T-cell (primary cell): ENCODE results near the gene HDAC9. TPM values are rescaled to one million over a fixed set of nuclear protein-coding genes. Genes with fewer than 3 reads are reported as not detected.
"Not testable (repeated sequence)": the region's sequence is repeated elsewhere in the genome, so short reads cannot be mapped to it uniquely, and the experiment has no call there.

Experiments used
- ATAC-seq, 4 experiments: fragments of 200-7000 bp in 3 of 4; fragments of 150-1000 bp in 1 of 4; cut with Tn5 transposase; replicated peaks in 1 of 4; 1 replicate in 3 of 4; 2 replicates in 1 of 4; pipeline ENCODE4 v1.10.0; 2021; ENCODE audit warnings: moderate library complexity in 3 of 4, mild to moderate bottlenecking in 2 of 4, moderate number of reproducible peaks in 1 of 4
- CTCF ChIA-PET, 2 donors: fragments of 300-600 bp; sonication (Branson Sonifier 250); formaldehyde crosslinking; loops; one replicate each; lab custom pipeline; 2022; ENCODE audit warnings: antibody characterized with exemption in 2 of 2; lab: Charles Lee
- POLR2A ChIA-PET, 2 donors: fragments of 300-600 bp; sonication (Branson Sonifier 250); formaldehyde crosslinking; loops; one replicate each; lab custom pipeline; 2022; ENCODE audit warnings: antibody characterized with exemption in 2 of 2; lab: Charles Lee
- DNase-seq, 35 experiments: peaks; one replicate each; pipeline versions ENCODE4 v3.0.0 to v3.0.0-alpha.2; 2013 to 2023
- H3K27ac ChIP-seq: one replicate; pipeline ENCODE4 v1.5.1; 2013; ENCODE audit warnings: low read length
- H3K27me3 ChIP-seq, 2 experiments: replicated peaks in 1 of 2; 1 replicate in 1 of 2; 2 replicates in 1 of 2; pipeline versions ENCODE4 v1.6.1 to v1.7.0; 2013; ENCODE audit warnings: low read length in 1 of 2, mixed read lengths in 1 of 2; ENCODE audit not compliant: control insufficient read depth in 2 of 2, insufficient read depth in 2 of 2; ENCODE audit errors: extremely low read depth in 1 of 2
- H3K36me3 ChIP-seq, 2 donors: 1 replicate in 1 of 2; 2 replicates in 1 of 2; pipeline versions ENCODE4 v1.6.1 to v1.7.0; 2013; ENCODE audit warnings: low read length in 1 of 2; ENCODE audit not compliant: control insufficient read depth in 2 of 2, insufficient read depth in 1 of 2; ENCODE audit errors: extremely low read depth in 1 of 2
- H3K4me1 ChIP-seq, 2 experiments: 1 replicate in 1 of 2; 2 replicates in 1 of 2; pipeline versions ENCODE4 v1.6.1 to v1.7.0; 2013; ENCODE audit warnings: low read length in 2 of 2, mixed read lengths in 1 of 2; ENCODE audit not compliant: insufficient read depth in 2 of 2, control insufficient read depth in 1 of 2; ENCODE audit errors: extremely low read depth in 1 of 2
- H3K4me3 ChIP-seq, 2 donors: 1 replicate in 1 of 2; 2 replicates in 1 of 2; pipeline versions ENCODE4 v1.5.1 to v1.7.0; 2013; ENCODE audit warnings: mild to moderate bottlenecking in 2 of 2, low read length in 1 of 2, moderate library complexity in 1 of 2; ENCODE audit not compliant: control insufficient read depth in 1 of 2; ENCODE audit errors: extremely low read depth in 1 of 2
- H3K9me3 ChIP-seq: 2 replicates; pipeline ENCODE4 v1.7.0; 2013
- H3K27ac Mint-ChIP-seq, 2 donors: one replicate each; pipeline ENCODE4 v1.8.0; 2020 to 2021; ENCODE audit warnings: mild to moderate bottlenecking in 2 of 2, mixed read lengths in 2 of 2
- H3K27me3 Mint-ChIP-seq, 2 donors: one replicate each; pipeline ENCODE4 v1.8.0; 2021 to 2022; ENCODE audit warnings: mixed read lengths in 2 of 2
- H3K36me3 Mint-ChIP-seq: one replicate; pipeline ENCODE4 v1.8.0; 2021; ENCODE audit warnings: mixed read lengths
- H3K4me1 Mint-ChIP-seq, 3 donors: one replicate each; pipeline ENCODE4 v1.8.0; 2020 to 2022; ENCODE audit warnings: mixed read lengths in 3 of 3, mild to moderate bottlenecking in 1 of 3
- H3K4me3 Mint-ChIP-seq, 3 donors: one replicate each; pipeline ENCODE4 v1.8.0; 2020 to 2022; ENCODE audit warnings: mild to moderate bottlenecking in 3 of 3, mixed read lengths in 3 of 3, moderate library complexity in 3 of 3
- H3K9me3 Mint-ChIP-seq, 3 donors: one replicate each; pipeline ENCODE4 v1.8.0; 2020 to 2022; ENCODE audit warnings: mixed read lengths in 3 of 3
- WGBS: methylation state at CpG from one replicate; pipeline ENCODE4 v1.1.5; 2013; ENCODE audit warnings: missing lambda C conversion rate; ENCODE audit not compliant: insufficient coverage; 5-methylcytosine and 5-hydroxymethylcytosine counted together
- total RNA-seq, 35 experiments: library from RNA in 6 of 35; stranded (reverse) in 6 of 35; fragments of 120-200 nt in 1 of 35; gene quantifications; one replicate each; pipeline versions ENCODE4 v1.2.1 to v1.2.4 and lab custom pipeline; 2013 to 2026

Gene HDAC9
- total RNA-seq, 5 donors from 2014 or later (not counting 1 experiment from before 2014, with no cell fraction given): 2.8 to 6.7 (median 4.7) TPM

DNA sequence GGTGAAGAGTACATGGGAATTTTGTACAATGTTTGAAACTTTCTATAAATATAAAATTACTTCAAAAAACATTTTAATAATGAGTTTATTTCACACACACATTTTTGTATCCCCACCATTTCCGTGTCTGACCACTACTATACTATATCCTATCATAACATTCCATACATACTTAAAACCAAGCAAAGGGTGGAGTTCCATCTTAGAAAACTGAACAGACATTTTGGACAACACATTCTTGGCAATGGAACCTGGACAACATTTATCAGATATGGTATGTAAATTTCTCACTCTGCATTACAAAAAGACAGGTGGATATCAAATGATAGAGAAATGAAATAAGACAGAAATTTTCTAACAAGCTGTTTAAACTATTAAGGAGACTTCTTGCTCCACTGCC, 453.0 kb downstream of the HDAC9 start:
- no CpG with 5 or more reads among the region's 1 CpG for WGBS

GRCh38 chr7:18952846-18953245, 457.3 kb downstream of the HDAC9 start:
- ChIA-PET POLR2A (interaction anchor here in 1 of 2 donors (0.7 kb wide), 1 partner anchor 25 kb away, joined by 6 read pairs; no protein-coding TSS in a partner anchor), CTCF (interaction anchor here in 1 of 2 donors (0.7 kb wide), 1 partner anchor 14 kb away, joined by 4 read pairs; no protein-coding TSS in a partner anchor)
- H3K36me3 ChIP-seq: no peaks in the 10 kb centered on the region
- Mint-ChIP-seq H3K27ac (no peak overlapping the region), H3K27me3 (no peaks in the 10 kb centered on the region), H3K4me3 (no peak overlapping the region), H3K36me3 (no peaks in the 10 kb centered on the region), H3K9me3 (peaks cover 0 to 4% (median 0%) of the 10 kb centered on the region in 3 donors), H3K4me1 (no peaks in the 10 kb centered on the region)
- H3K9me3 ChIP-seq: no peaks in the 10 kb centered on the region
- 100% methylated on average over 1 of the region's 4 CpGs for WGBS
- H3K4me1 ChIP-seq: no peaks in the 10 kb centered on the region
- H3K27ac ChIP-seq: no peak overlapping the region
- ATAC-seq (no peak), DNase-seq (no peak)
- H3K4me3 ChIP-seq: no peak overlapping the region
- H3K27me3 ChIP-seq: no peaks in the 10 kb centered on the region

More for the DNA sequence above, 453.0 kb downstream of the HDAC9 start:
- DNase-seq (no peak), ATAC-seq (no peak)
- H3K9me3 ChIP-seq: no peaks in the 10 kb centered on the region
- no peaks in the 10 kb centered on the region for H3K4me1 Mint-ChIP-seq
- no peaks in the 10 kb centered on the region for H3K36me3 Mint-ChIP-seq
- H3K27ac Mint-ChIP-seq: no peak overlapping the region
- no peaks in the 10 kb centered on the region for H3K36me3 ChIP-seq
- no peak overlapping the region for H3K27ac ChIP-seq
- no peak overlapping the region for H3K4me3 ChIP-seq
- no peaks in the 10 kb centered on the region for H3K4me1 ChIP-seq
- no peaks in the 10 kb centered on the region for H3K27me3 ChIP-seq
- ChIA-PET CTCF (no interaction called here), POLR2A (no interaction called here)
- H3K27me3 Mint-ChIP-seq: no peaks in the 10 kb centered on the region
- H3K4me3 Mint-ChIP-seq: no peak overlapping the region
- H3K9me3 Mint-ChIP-seq: peaks cover 0 to 4% (median 3%) of the 10 kb centered on the region in 3 donors

DNA sequence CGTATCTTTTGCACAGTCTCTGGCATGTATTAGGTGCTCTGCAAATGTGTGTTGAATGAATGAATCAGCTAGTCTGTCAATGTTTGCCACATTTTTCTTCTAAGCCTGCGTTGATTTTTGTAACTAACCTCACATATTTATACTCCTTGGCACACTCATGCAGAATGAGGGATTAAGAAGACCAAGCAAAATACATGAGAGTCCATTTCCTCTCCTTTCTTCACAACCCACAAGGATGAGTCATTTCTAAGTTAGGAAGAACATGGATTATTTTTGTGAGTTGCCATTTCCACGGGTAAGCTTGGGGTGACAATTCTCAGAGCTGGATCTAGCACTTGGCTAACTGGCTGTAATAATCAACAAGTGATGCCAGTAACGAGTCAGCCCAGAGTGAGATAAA, 463.1 kb downstream of the HDAC9 start:
- Mint-ChIP-seq H3K4me3 (no peak overlapping the region), H3K4me1 (no peaks in the 10 kb centered on the region), H3K36me3 (no peaks in the 10 kb centered on the region), H3K27ac (no peak overlapping the region), H3K9me3 (peaks cover 0 to 10% (median 5%) of the 10 kb centered on the region in 3 donors), H3K27me3 (no peaks in the 10 kb centered on the region)
- no peaks in the 10 kb centered on the region for H3K9me3 ChIP-seq
- no peak for DNase-seq
- WGBS: no CpG with 5 or more reads among the region's 4 CpGs
- CTCF ChIA-PET: no interaction called here
- H3K27me3 ChIP-seq: no peaks in the 10 kb centered on the region
- POLR2A ChIA-PET: no interaction called here
- ATAC-seq: no peak
- H3K36me3 ChIP-seq: no peaks in the 10 kb centered on the region
- H3K27ac ChIP-seq: no peak overlapping the region
- no peaks in the 10 kb centered on the region for H3K4me1 ChIP-seq
- H3K4me3 ChIP-seq: no peak overlapping the region

DNA sequence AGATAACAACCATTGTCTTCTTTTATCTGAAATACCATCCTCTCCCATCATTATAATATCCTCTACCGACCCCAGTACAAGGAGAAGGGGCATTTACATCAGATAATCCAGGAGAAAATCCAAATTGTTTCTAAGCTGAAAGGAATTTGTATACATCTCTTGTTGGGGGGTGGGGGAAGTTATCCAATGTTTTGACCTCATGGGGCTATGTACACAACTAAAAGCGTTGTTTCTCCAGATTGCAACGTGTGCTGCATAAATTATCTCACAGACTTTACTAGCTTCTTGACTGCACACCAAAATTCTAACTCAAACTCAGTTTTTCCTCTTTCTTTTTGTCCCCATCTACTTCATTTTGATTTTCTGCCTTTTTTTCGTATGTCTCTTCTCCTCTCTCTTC, 465.2 kb downstream of the HDAC9 start:
- no peaks in the 10 kb centered on the region for H3K4me1 Mint-ChIP-seq
- H3K4me3 Mint-ChIP-seq: no peak overlapping the region
- H3K36me3 Mint-ChIP-seq: no peaks in the 10 kb centered on the region
- CTCF ChIA-PET: no interaction called here
- no peaks in the 10 kb centered on the region for H3K4me1 ChIP-seq
- WGBS: 55% methylated on average over 2 of the region's 4 CpGs
- DNase-seq: no peak
- ATAC-seq: no peak
- no peaks in the 10 kb centered on the region for H3K27me3 ChIP-seq
- peaks cover 3 to 18% (median 10%) of the 10 kb centered on the region in 3 donors for H3K9me3 Mint-ChIP-seq
- H3K36me3 ChIP-seq: no peaks in the 10 kb centered on the region
- no peaks in the 10 kb centered on the region for H3K9me3 ChIP-seq
- H3K27ac Mint-ChIP-seq: no peak overlapping the region
- H3K4me3 ChIP-seq: no peak overlapping the region
- H3K27ac ChIP-seq: no peak overlapping the region
- POLR2A ChIA-PET: no interaction called here
- H3K27me3 Mint-ChIP-seq: no peaks in the 10 kb centered on the region

DNA sequence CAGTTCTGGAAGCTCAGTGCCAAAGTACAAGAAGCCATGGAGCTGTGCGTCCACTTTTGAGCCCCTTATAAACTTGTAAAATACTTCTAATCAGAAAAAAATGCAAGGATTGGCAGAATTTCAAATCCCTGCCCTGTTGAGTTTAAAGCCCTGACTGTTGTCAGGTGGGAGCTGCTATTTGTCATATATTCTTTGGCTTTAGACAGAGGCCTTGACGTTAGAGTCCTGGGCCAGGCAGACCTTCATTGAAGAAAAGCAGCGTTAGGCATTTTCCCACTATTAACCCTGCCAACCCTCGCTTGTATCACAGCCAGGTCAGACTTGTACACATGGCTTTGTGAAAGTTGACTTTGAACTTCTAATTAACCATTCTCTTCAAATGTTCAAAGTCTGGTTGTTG, 466.5 kb downstream of the HDAC9 start:
- Histone ChIP-seq H3K27me3 (no peaks in the 10 kb centered on the region), H3K9me3 (no peaks in the 10 kb centered on the region), H3K4me3 (no peak overlapping the region), H3K27ac (no peak overlapping the region), H3K4me1 (no peaks in the 10 kb centered on the region), H3K36me3 (no peaks in the 10 kb centered on the region)
- Mint-ChIP-seq H3K36me3 (no peaks in the 10 kb centered on the region), H3K27me3 (no peaks in the 10 kb centered on the region), H3K27ac (no peak overlapping the region), H3K9me3 (peaks cover 6 to 18% (median 10%) of the 10 kb centered on the region in 3 donors), H3K4me3 (no peak overlapping the region), H3K4me1 (no peaks in the 10 kb centered on the region)
- ChIA-PET CTCF (no interaction called here), POLR2A (no interaction called here)
- DNase-seq (no peak), ATAC-seq (no peak)
- WGBS: 90% methylated on average over 2 of the region's 4 CpGs

DNA sequence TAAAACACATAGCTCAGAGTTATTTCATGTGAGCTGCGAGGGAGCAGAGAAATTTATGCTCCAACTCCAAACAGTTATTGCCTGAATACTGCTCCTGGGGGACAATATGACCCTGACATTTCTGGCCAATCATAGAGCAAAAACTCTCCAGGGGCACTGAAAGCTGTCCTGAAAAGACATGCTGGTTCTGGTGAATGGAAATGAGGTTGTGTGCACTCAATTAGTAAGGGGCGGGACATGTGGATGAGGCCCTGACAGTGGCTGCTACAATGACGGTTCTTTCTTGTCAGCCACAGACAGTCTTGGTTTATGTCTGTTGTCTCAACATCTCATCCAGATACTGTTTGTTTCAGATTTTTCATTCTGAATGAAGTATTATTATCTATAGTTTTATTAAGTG, 470.1 kb downstream of the HDAC9 start:
- Mint-ChIP-seq H3K9me3 (peaks cover 6 to 24% (median 21%) of the 10 kb centered on the region in 3 donors), H3K4me3 (no peak overlapping the region), H3K36me3 (no peaks in the 10 kb centered on the region), H3K27ac (no peak overlapping the region), H3K27me3 (no peaks in the 10 kb centered on the region), H3K4me1 (no peaks in the 10 kb centered on the region)
- CTCF ChIA-PET: no interaction called here
- no peak for DNase-seq
- Histone ChIP-seq H3K4me3 (no peak overlapping the region), H3K9me3 (no peaks in the 10 kb centered on the region), H3K4me1 (no peaks in the 10 kb centered on the region), H3K27ac (no peak overlapping the region), H3K36me3 (no peaks in the 10 kb centered on the region), H3K27me3 (no peaks in the 10 kb centered on the region)
- POLR2A ChIA-PET: no interaction called here
- no peak for ATAC-seq
- no CpG with 5 or more reads among the region's 3 CpGs for WGBS

- H3K36me3 Mint-ChIP-seq, H3K36me3 ChIP-seq, H3K27me3 Mint-ChIP-seq, DNase-seq, H3K4me1 ChIP-seq, H3K27ac ChIP-seq, H3K4me3 ChIP-seq, H3K27me3 ChIP-seq, POLR2A ChIA-PET, H3K4me1 Mint-ChIP-seq, H3K9me3 ChIP-seq, H3K4me3 Mint-ChIP-seq, H3K27ac Mint-ChIP-seq, ATAC-seq, CTCF ChIA-PET: not testable (repeated sequence)
- H3K9me3 Mint-ChIP-seq: peaks cover 8 to 19% (median 14%) of the 10 kb centered on the region in 3 donors
- 91% methylated on average over 15 of the region's 16 CpGs for WGBS
Measured at GRCh38 chr7:18967755-18968154, 472.2 kb downstream of the HDAC9 start.
